Hypothalamus (tissue), 51 donors: ENCODE results near the gene TXNDC17.
"Not testable (repeated sequence)": the region's sequence is repeated elsewhere in the genome, so short reads cannot be mapped to it uniquely, and the experiment has no call there.

Source experiments
- DNase-seq, 51 donors: peaks; one replicate each; lab custom pipeline; 2025; lab: John Stamatoyannopoulos, UW

Gene TXNDC17

DNA sequence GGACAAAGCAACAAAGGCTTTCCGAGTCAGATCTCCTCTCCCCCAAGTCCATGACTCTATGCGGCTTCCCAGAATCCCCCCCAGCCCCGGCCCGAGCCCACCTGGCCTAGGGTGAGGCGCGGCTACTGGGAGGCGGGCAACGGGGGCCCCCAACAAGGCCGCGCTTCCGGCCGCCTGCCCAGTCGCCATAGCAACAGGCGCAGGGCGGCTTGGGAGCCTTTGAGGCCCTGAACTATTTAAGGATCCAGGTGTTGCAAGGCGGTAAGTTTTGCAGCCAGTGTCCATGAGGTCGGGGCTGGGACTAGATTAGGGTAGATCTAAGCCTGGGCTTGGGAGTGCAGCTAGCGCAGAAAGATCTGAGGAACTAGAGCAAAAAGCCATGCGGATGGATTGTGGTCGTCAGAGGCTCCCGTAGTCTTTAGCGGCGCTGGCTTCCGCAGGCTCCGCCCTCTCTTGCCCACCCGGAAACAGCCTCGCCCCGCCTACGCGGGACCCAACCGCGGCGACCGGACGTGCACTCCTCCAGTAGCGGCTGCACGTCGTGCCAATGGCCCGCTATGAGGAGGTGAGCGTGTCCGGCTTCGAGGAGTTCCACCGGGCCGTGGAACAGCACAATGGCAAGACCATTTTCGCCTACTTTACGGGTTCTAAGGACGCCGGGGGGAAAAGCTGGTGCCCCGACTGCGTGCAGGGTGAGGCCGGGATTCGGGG, at the start of gene TXNDC17, which contains the start of gene KIAA0753:
Gene TXNDC17, plus strand, starts transcription at position 525 of the 711 bp plus-strand sequence. Its CDS starts 23 bp downstream, at position 548.
Gene KIAA0753, minus strand, starts transcription at position 176 of the 711 bp plus-strand sequence. CDS start 5,608 bp downstream, outside the sequence.
- DNase-seq: peak; percentile 55 to 98 (median 85)

GRCh38 chr17:6591599-6592158, 49.2 kb upstream of the TXNDC17 start:
- no peak for DNase-seq

GRCh38 chr17:6592173-6592572, 48.7 kb upstream of the TXNDC17 start:
- no peak for DNase-seq

- DNase-seq: not testable (repeated sequence)
Measured at GRCh38 chr17:6593371-6593770, 47.5 kb upstream of the TXNDC17 start.

- DNase-seq: no peak
Measured at GRCh38 chr17:6596081-6596480, 44.8 kb upstream of the TXNDC17 start.

DNA sequence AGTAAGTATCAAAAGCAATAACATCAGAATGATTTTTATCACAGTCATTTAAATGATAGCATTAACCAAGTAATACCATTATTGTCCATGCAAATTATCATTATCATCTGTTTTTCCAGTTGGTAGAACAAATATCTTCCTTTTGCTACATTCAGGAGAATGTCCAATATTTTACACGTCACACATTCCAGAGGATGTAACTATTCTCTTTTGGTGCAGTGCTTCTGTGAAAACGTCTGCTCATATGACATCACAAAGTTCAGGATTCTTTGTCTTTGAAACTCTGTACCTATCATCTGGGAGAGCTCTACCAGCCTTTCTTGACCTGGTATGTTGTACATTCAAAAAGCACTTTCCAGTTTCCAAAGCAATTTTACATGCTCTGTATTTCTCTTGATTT, 44.3 kb upstream of the TXNDC17 start:
- DNase-seq: no peak

GRCh38 chr17:6596941-6597340, 43.9 kb upstream of the TXNDC17 start:
- DNase-seq: no peak

DNA sequence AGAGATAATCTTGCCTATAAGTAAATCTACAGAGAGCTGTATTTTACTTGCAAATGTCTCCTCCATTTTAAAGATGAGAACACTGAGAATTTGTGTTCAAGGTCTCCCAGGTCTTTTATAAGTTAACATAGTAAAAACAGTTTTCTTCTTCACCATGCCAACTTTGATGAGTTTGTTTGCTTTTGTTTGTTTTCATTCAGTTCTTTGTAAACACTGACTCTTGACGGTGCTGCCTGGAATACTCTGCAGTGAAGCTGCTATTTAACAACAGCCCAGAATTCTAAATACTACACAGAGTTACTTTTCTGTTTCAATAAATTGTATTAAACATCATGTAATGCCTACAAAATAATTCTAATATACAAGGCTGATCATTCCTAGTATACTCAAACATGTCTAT, 43.1 kb upstream of the TXNDC17 start:
- no peak for DNase-seq

- peak in 2 of 51 donors; percentile 2 to 40 for DNase-seq
Measured at GRCh38 chr17:6599364-6599763, 41.5 kb upstream of the TXNDC17 start.

- DNase-seq: no peak
Measured at GRCh38 chr17:6602141-6602540, 38.7 kb upstream of the TXNDC17 start.

- peak in 7 of 51 donors; percentile 3 to 16 (median 8) for DNase-seq
Measured at GRCh38 chr17:6603744-6604325, 37.0 kb upstream of the TXNDC17 start.

DNA sequence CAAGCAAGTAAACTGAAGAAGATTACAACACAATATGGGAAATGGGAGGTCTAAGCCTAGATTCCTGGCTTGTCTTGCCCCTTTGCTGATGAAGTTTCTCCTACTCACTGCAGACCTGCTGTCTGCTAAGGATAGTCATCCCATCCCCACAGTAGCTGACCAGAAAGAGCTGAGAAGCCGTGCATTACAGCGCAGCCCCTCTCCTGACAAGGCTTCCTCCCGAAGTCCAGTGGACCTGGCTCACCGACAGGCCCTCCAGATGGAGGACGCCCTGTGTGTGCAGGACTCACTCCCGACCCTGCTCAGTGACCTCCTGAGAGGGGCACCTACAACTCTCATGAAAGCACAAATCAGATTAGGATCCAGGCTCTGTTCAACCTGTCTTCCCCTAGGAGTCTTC, 35.7 kb upstream of the TXNDC17 start:
- no peak for DNase-seq

DNA sequence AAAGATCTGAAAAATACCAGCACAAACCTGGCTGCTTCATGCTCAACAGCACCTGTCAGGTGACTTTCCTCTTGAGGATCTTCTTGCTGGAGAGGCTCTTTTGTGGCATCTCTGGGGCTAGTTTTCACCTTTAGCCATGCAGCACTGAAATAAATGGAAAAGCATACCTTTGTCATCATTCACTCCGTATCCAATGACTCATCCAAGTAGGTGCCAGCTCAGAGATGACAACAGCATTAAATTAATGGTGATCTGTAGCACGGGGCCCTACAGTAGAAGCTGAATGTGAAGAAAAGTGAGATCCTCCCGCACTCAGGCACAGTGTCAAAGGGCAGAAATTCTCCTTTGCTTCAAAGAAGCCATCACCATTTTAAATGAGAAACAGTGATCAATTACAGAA, 32.5 kb upstream of the TXNDC17 start:
- DNase-seq: no peak

DNA sequence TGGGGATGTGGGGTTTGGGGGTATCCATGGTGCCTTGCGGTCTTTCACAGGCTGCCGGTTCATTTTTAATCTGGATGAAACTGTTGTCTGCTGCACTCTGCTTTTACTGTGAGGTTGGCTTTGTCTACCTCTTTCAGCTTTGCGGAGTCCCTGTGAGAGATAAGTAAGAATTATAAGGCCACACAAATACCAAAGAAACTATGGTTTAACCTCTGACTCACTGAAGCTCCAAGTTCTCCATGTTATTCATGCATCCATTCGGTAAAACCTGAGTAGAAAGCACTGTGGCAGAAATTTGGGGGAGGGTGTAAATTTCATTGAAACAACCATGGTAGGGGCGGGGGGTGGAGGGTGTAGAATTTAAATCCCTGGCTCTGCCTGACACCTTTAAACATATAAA, 30.8 kb upstream of the TXNDC17 start:
- no peak for DNase-seq

DNA sequence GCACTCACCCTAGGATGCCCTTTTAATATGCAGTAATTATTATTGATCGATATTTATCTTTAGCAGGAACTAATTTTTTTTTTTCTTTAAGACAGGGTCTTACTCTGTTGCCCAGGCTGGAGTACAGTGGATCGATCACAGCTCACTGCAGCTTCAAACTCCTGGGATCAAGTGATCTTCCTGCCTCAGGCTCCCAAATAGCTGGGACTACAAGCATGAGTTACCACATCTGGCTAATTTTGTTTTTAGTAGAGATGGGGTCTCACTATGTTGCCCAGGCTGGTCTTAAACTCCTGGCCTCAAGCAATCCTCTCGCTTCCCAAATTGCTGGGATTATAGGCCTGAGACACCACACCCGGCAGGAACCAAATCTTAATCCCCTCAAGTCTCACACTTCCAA, 29.6 kb upstream of the TXNDC17 start:
- DNase-seq: no peak

DNA sequence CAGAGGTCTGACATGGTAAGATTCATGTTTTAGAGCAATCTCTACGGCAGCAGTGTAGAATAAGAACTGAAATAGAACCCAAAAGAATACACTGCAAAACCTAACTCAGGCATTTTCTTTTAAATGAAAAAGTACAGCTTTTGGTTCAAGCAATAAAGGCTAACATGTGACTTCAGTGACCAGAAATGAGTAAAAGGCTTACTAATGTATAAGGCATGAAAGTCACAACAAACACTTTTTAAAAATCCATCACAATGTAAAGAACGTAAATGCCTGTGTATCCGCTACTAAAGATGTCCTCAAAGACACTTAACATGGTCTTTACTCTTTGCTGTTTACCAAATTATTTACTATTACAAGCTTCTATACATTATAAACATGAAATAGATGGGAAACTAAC, 16.9 kb upstream of the TXNDC17 start:
- DNase-seq: no peak

- DNase-seq: no peak
Measured at GRCh38 chr17:6626616-6627015, 14.2 kb upstream of the TXNDC17 start.

GRCh38 chr17:6627019-6627418, 13.8 kb upstream of the TXNDC17 start:
- no peak for DNase-seq

GRCh38 chr17:6630390-6630789, 10.5 kb upstream of the TXNDC17 start:
- no peak for DNase-seq

DNA sequence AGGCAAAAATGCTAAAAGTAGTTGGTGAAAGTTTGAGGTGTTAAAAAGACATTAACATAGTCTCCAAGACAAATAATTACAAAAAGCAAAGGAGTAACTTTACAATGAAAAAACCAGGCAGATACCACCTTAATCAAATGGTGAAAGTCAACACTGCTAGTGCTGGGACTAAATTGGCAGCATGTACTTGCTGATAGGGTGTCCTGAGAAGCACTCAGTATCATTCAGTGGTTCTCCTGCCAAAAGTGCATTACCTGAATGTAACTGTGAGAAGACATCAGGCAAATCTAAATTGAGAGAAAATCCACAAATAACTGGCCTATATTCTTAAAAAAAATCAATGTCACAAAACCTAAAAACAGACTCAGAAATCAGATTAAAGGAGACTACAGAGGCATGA, 8.3 kb upstream of the TXNDC17 start:
- no peak for DNase-seq

DNA sequence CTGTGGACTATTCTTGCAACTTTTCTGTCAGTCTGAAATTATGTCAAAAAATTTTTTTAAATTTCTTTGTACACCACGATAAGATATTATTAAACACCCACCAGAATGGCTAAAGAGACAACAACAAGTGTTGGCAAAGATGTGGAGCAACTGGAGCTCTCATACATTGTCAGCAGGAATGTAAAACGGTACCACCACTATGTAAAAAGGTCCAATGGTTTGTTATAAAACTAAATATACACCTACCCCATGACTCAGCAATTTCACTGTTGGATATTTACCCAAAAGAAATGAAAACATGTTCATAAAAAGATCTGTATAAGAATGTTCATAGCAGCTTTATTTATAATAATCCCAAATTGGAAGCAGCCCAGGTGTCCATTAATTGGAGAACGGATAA, 7.6 kb upstream of the TXNDC17 start:
- DNase-seq: no peak

DNA sequence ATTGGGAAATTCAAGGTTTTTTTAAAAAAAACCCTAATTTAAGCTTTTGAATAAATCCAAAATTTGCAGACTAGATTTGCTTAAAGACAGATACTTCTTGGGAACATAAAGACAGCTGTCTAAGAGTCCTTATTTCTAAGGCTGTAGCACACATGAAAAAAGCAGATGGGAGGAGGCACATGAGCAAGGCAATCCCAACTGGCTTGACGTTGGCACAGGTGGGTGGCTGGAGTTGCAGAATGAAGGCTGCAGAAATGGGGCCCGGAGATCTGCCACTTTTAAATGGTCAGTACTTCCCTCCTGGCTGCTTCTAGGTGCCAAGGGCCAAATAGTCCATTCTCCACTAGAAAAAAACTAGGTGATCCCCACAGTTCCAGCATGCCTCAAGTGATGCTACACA, 4.8 kb upstream of the TXNDC17 start:
- DNase-seq: no peak
